ENCODE results near the gene PPP2R2B. TPM values are rescaled to one million over a fixed set of nuclear protein-coding genes. Genes with fewer than 3 reads are reported as not detected.

The PPP2R2B gene
- total and polyA plus RNA-seq, 12 donors, result 0.35 to 11.7 (median 4.7) TPM

DNA sequence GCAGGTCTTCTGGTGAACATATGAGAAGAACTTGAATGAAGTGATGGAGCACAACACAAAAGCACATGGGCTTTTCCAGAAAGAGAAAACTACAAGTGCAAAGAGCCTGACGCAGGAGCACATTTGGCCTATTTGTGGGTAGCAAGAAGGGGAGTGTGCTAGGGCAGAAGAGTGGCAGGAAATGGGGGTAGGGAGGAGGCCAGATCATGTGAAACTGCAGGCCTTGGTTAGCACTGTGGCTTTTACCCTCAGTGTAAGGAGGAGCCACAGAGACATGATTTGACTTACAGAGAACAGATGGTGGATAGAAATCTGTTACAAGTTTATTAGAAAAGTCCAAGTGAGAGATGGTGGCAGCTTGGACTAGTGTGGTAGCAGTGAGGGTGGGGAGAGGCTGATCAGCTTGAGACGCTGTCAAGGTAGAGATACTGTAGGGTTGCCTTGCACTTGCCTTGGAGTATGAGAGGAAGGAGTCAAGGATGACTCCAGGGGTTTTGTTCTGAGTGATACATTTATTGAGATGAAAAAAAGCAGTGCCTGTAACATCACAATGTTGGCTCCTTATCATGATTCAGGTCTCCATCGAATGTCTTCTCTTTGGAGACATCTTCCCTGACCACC is 126.7 kb downstream of the PPP2R2B start:
- Histone ChIP-seq H3K4me3 (no peak overlapping the region), H3K9me3 (replicated peaks in 1 of 3) (no peaks in the 10 kb centered on the region), H3K27me3 (no peaks in the 10 kb centered on the region), H3K27ac (no peak overlapping the region), H3K4me1 (replicated peaks in 1 of 2) (no peaks in the 10 kb centered on the region), H3K36me3 (replicated peaks in 1 of 2) (no peaks in the 10 kb centered on the region)
- WGBS, 4 donors, result 78 to 85% (median 82%) methylated on average over 3 of the region's 3 CpGs
- no peak for DNase-seq
- TF ChIP-seq POLR2A (IDR thresholded peaks at IDR 0.05), result no peak
- TF ChIP-seq, protein P1, sequence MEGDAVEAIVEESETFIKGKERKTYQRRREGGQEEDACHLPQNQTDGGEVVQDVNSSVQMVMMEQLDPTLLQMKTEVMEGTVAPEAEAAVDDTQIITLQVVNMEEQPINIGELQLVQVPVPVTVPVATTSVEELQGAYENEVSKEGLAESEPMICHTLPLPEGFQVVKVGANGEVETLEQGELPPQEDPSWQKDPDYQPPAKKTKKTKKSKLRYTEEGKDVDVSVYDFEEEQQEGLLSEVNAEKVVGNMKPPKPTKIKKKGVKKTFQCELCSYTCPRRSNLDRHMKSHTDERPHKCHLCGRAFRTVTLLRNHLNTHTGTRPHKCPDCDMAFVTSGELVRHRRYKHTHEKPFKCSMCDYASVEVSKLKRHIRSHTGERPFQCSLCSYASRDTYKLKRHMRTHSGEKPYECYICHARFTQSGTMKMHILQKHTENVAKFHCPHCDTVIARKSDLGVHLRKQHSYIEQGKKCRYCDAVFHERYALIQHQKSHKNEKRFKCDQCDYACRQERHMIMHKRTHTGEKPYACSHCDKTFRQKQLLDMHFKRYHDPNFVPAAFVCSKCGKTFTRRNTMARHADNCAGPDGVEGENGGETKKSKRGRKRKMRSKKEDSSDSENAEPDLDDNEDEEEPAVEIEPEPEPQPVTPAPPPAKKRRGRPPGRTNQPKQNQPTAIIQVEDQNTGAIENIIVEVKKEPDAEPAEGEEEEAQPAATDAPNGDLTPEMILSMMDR (IDR thresholded peaks at IDR 0.05), result no peak
- intact Hi-C loops (cut with DNase I), result no loop called here

GRCh38 chr5:146751054-146751453 is 127.5 kb downstream of the PPP2R2B start:
- DNase-seq, result no peak
- H3K9me3 ChIP-seq (replicated peaks in 1 of 3), result no peaks in the 10 kb centered on the region
- H3K27ac ChIP-seq, result no peak overlapping the region
- no peak for TF ChIP-seq POLR2A (IDR thresholded peaks at IDR 0.05)
- TF ChIP-seq, protein P1 (IDR thresholded peaks at IDR 0.05), result no peak
- no peaks in the 10 kb centered on the region for H3K27me3 ChIP-seq
- intact Hi-C loops (cut with DNase I), result no loop called here
- H3K4me3 ChIP-seq, result no peak overlapping the region
- no peaks in the 10 kb centered on the region for H3K36me3 ChIP-seq (replicated peaks in 1 of 2)
- 56 to 78% (median 66%) methylated on average over 3 of the region's 3 CpGs for WGBS, 4 donors
- peaks cover 2% of the 10 kb centered on the region in 2 donors for H3K4me1 ChIP-seq (replicated peaks in 1 of 2)

DNA sequence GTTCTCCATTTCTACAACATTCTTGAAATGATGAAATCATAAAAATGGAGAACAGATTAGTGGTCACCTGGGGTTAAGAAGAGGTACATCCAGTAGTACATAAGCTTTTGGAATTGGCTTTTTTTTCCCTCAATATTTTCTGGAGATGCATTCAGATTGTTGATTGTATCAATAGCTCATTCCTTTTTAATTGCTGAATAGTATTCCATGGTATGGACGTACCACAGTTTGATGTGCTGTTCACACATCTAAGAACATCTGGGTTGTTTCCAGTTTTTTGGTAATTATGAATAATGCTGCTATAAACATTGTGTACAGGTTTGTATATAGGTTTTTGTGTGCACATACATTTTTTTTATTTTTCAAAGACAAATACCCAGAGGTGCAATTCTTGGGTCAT is 130.0 kb downstream of the PPP2R2B start:
- H3K36me3 ChIP-seq (replicated peaks in 1 of 2), result no peaks in the 10 kb centered on the region
- no peaks in the 10 kb centered on the region for H3K9me3 ChIP-seq (replicated peaks in 1 of 3)
- 89 to 100% (median 91%) methylated on average over 1 of the region's 1 CpG for WGBS, 4 donors
- H3K4me3 ChIP-seq, result no peak overlapping the region
- H3K27me3 ChIP-seq, result no peaks in the 10 kb centered on the region
- peaks cover 4 to 19% of the 10 kb centered on the region in 2 donors for H3K4me1 ChIP-seq (replicated peaks in 1 of 2)
- H3K27ac ChIP-seq, result no peak overlapping the region
- no peak for DNase-seq
- intact Hi-C loops (cut with DNase I), result no loop called here
- TF ChIP-seq, protein P1 (IDR thresholded peaks at IDR 0.05), result no peak
- TF ChIP-seq POLR2A (IDR thresholded peaks at IDR 0.05), result no peak

DNA sequence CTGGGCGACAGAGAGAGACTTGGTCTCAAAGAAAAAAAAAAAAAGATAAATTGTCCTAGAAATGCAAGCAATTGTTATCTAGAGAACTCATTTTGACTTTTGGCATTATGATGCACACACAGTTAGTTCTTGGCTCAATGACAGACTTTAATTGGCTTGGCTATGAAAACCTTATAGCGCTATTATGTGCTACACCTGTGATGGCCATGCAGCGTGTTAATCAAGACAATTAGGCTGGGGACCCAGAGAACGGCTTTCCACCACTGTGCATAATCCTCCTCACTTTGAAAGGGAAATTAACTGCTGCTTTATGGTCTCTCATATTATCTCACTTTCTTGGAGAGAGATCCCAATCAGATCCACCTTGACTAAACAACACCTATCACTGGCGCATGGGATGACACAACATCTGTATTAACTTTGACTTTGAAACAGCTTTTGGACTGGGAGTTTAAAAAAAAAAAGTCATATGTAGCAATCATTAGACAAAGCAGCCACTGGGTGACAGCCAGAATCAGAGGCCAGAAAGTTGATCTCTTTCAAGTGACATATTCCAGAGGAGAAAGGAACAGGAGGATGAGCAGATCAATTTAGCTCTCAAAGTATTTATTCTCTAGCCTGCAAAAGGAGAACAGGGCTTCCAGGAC is 132.5 kb downstream of the PPP2R2B start:
- Histone ChIP-seq H3K9me3 (replicated peaks in 1 of 3) (no peaks in the 10 kb centered on the region), H3K27me3 (no peaks in the 10 kb centered on the region), H3K4me3 (no peak overlapping the region), H3K27ac (no peak overlapping the region), H3K36me3 (replicated peaks in 1 of 2) (no peaks in the 10 kb centered on the region), H3K4me1 (replicated peaks in 1 of 2) (peaks cover 4 to 19% of the 10 kb centered on the region in 2 donors)
- DNase-seq, result peak in 5 of 7 donors; percentile 24 to 55 (median 34)
- intact Hi-C loops (cut with DNase I), result no loop called here
- 60 to 72% (median 69%) methylated on average over 5 of the region's 5 CpGs for WGBS, 4 donors
- TF ChIP-seq, protein P1 (IDR thresholded peaks at IDR 0.05), result no peak
- TF ChIP-seq POLR2A (IDR thresholded peaks at IDR 0.05), result no peak
